ENCODE measurements around the gene RPUSD1.

DNA sequence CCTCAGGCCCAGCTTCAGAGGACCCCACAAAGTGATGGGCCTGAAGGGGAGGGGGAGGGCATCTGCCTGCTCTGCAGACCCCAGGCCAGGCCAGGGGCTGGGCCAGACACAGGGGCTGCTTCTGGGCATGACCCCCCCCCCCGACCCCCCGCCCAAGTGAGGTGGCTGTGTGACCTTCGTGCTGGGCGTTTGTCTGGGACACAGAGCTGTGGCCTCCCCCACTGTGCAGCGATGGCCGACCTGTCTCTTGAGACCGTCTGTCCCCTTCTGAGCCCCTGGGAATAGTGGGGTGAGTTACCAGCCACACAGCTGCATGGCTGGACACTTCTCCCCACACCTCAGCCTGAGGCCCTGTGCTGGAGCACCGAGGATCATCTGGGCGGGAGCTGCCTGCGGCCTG, 47.2 kb upstream of the RPUSD1 start:
- TF ChIP-seq, protein P1, sequence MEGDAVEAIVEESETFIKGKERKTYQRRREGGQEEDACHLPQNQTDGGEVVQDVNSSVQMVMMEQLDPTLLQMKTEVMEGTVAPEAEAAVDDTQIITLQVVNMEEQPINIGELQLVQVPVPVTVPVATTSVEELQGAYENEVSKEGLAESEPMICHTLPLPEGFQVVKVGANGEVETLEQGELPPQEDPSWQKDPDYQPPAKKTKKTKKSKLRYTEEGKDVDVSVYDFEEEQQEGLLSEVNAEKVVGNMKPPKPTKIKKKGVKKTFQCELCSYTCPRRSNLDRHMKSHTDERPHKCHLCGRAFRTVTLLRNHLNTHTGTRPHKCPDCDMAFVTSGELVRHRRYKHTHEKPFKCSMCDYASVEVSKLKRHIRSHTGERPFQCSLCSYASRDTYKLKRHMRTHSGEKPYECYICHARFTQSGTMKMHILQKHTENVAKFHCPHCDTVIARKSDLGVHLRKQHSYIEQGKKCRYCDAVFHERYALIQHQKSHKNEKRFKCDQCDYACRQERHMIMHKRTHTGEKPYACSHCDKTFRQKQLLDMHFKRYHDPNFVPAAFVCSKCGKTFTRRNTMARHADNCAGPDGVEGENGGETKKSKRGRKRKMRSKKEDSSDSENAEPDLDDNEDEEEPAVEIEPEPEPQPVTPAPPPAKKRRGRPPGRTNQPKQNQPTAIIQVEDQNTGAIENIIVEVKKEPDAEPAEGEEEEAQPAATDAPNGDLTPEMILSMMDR (IDR thresholded peaks at IDR 0.05): no peak
- TF ChIP-seq POLR2A (IDR thresholded peaks at IDR 0.05): no peak
